RPMI8226 (cell line): ENCODE data around the gene MYZAP.

Source experiments
- DNase-seq: peaks from one replicate; pipeline ENCODE4 v3.0.0-alpha.2; 2015

The MYZAP gene

GRCh38 chr15:57591822-57592367 lies at the start of gene MYZAP:
TSS of gene MYZAP (plus strand) at chr15:57591904. CDS start at chr15:57592035, 131 bp downstream.
- peak; percentile 31 for DNase-seq

- DNase-seq, result no peak
These were observed 49.2 kb upstream of the MYZAP start for GRCh38 chr15:57542505-57542817.

GRCh38 chr15:57544848-57545480 lies 46.7 kb upstream of the MYZAP start:
- DNase-seq, result no peak

GRCh38 chr15:57545995-57546394 lies 45.7 kb upstream of the MYZAP start:
- DNase-seq, result no peak

GRCh38 chr15:57547243-57547755 lies 44.4 kb upstream of the MYZAP start:
- no peak for DNase-seq

- DNase-seq, result no peak
These were observed 43.4 kb upstream of the MYZAP start for GRCh38 chr15:57548351-57548750.

GRCh38 chr15:57548835-57549234 lies 42.9 kb upstream of the MYZAP start:
- DNase-seq, result no peak

GRCh38 chr15:57549935-57550334 lies 41.8 kb upstream of the MYZAP start:
- DNase-seq, result no peak

- peak; percentile 29 for DNase-seq
These were observed 41.1 kb upstream of the MYZAP start for GRCh38 chr15:57550640-57551039.

- DNase-seq, result no peak
These were observed 39.7 kb upstream of the MYZAP start for GRCh38 chr15:57551715-57552677.

GRCh38 chr15:57552678-57553334 lies 38.9 kb upstream of the MYZAP start:
- DNase-seq, result no peak

GRCh38 chr15:57553526-57553925 lies 38.2 kb upstream of the MYZAP start:
- no peak for DNase-seq

GRCh38 chr15:57554063-57554811 lies 37.5 kb upstream of the MYZAP start:
- no peak for DNase-seq

- no peak for DNase-seq
These were observed 36.9 kb upstream of the MYZAP start for GRCh38 chr15:57554812-57555179.

GRCh38 chr15:57555270-57555669 lies 36.4 kb upstream of the MYZAP start:
- DNase-seq, result no peak

- DNase-seq, result no peak
These were observed 35.7 kb upstream of the MYZAP start for GRCh38 chr15:57556040-57556439.

- DNase-seq, result no peak
These were observed 34.4 kb upstream of the MYZAP start for GRCh38 chr15:57557267-57557666.

- no peak for DNase-seq
These were observed 33.9 kb upstream of the MYZAP start for GRCh38 chr15:57557810-57558209.

GRCh38 chr15:57559875-57560274 lies 31.8 kb upstream of the MYZAP start:
- DNase-seq, result peak; percentile 76

- DNase-seq, result peak; percentile 83
These were observed 30.5 kb upstream of the MYZAP start for GRCh38 chr15:57561041-57561711.

- DNase-seq, result no peak
These were observed 29.4 kb upstream of the MYZAP start for GRCh38 chr15:57562196-57562769.

- no peak for DNase-seq
These were observed 28.3 kb upstream of the MYZAP start for GRCh38 chr15:57563416-57563815.
